Mucosa of rectum (tissue), 2 donors: ENCODE measurements around the gene WDSUB1.

Experiments used
- H3K27ac ChIP-seq, 2 donors: one replicate each; pipeline ENCODE4 v1.7.0; 2013; ENCODE audit warnings: inconsistent platforms in 2 of 2, low read depth in 2 of 2, low read length in 2 of 2
- H3K27me3 ChIP-seq, 2 donors: one replicate each; pipeline ENCODE4 v1.7.0; 2013; ENCODE audit warnings: low read length in 2 of 2; ENCODE audit not compliant: control insufficient read depth in 2 of 2, insufficient read depth in 2 of 2
- H3K36me3 ChIP-seq, 2 donors: one replicate each; pipeline ENCODE4 v1.7.0; 2013; ENCODE audit warnings: low read length in 2 of 2; ENCODE audit not compliant: control insufficient read depth in 2 of 2, insufficient read depth in 2 of 2
- H3K4me1 ChIP-seq, 2 donors: one replicate each; pipeline ENCODE4 v1.7.0; 2013; ENCODE audit warnings: low read length in 2 of 2, mild to moderate bottlenecking in 1 of 2; ENCODE audit not compliant: control insufficient read depth in 2 of 2, insufficient read depth in 2 of 2
- H3K4me3 ChIP-seq, 2 donors: one replicate each; pipeline ENCODE4 v1.7.0; 2013; ENCODE audit warnings: low read length in 2 of 2
- H3K9ac ChIP-seq, 2 donors: one replicate each; pipeline ENCODE4 v1.7.0; 2013; ENCODE audit warnings: low read length in 2 of 2, low read depth in 1 of 2, mild to moderate bottlenecking in 1 of 2
- H3K9me3 ChIP-seq, 2 donors: one replicate each; pipeline ENCODE4 v1.7.0; 2013; ENCODE audit warnings: low read length in 2 of 2; ENCODE audit not compliant: control insufficient read depth in 2 of 2
- donor health status: healthy.
- donor health status: Normal muscosa, but diverticular disease.

WDSUB1 gene, protein sequence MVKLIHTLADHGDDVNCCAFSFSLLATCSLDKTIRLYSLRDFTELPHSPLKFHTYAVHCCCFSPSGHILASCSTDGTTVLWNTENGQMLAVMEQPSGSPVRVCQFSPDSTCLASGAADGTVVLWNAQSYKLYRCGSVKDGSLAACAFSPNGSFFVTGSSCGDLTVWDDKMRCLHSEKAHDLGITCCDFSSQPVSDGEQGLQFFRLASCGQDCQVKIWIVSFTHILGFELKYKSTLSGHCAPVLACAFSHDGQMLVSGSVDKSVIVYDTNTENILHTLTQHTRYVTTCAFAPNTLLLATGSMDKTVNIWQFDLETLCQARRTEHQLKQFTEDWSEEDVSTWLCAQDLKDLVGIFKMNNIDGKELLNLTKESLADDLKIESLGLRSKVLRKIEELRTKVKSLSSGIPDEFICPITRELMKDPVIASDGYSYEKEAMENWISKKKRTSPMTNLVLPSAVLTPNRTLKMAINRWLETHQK

GRCh38 chr2:159285929-159286708, at the start of gene WDSUB1:
TSS of gene WDSUB1 (minus strand) at chr2:159286703. CDS start at chr2:159283069, 3,634 bp downstream.
- peak within 1 kb of the TSS; percentile 89 to 90 for H3K27ac ChIP-seq
- H3K27me3 ChIP-seq, result no peaks in the 10 kb centered on the region
- peak within 1 kb of the TSS; percentile 83 to 99 for H3K4me3 ChIP-seq

DNA sequence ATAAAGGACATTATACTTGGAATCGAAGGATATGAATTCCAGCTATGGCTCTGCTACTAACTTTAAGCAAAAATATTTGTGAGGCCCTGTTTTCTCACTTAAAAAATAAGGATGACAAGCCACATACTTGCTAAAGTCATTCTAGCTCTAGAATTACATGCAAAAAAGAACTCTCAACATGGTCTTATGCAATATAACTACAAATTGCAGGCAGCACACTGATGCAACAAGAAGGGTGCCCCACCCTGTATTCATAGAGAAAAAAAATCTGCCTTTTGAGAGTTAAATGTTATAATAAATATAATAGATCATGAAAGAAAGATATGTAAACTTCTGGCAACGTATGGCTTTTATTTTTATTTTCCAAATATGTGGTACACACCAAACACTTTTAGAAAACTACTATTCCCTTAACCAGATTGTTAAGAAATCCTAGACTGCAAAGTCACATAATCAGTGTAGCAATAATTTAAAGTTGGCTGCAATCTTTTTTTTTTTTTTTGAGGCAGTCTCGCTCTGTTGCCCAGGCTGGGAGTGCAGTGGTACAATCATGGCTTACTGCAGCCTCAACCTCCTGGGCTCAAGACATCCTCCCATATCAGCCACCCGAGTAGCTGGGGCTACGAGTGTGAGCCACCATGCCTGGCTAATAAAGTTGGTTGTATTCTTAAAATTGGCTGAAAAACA, 40.2 kb upstream of the WDSUB1 start:
- Histone ChIP-seq H3K27ac (no peak overlapping the region), H3K4me3 (no peak overlapping the region), H3K36me3 (peaks cover 16 to 30% of the 10 kb centered on the region in 2 donors), H3K27me3 (no peaks in the 10 kb centered on the region), H3K9ac (no peak overlapping the region), H3K4me1 (no peaks in the 10 kb centered on the region), H3K9me3 (no peaks in the 10 kb centered on the region)

More at GRCh38 chr2:159285929-159286708, at the start of gene WDSUB1:
- Histone ChIP-seq H3K9me3 (no peaks in the 10 kb centered on the region), H3K36me3 (peaks cover 0 to 5% of the 10 kb centered on the region in 2 donors), H3K4me1 (peaks cover 0 to 3% of the 10 kb centered on the region in 2 donors), H3K9ac (peak within 1 kb of the TSS; percentile 84 to 88)

GRCh38 chr2:159322419-159322818, 35.9 kb upstream of the WDSUB1 start:
- Histone ChIP-seq H3K4me3 (no peak overlapping the region), H3K9me3 (no peaks in the 10 kb centered on the region), H3K9ac (no peak overlapping the region), H3K27ac (no peak overlapping the region), H3K4me1 (no peaks in the 10 kb centered on the region), H3K27me3 (no peaks in the 10 kb centered on the region), H3K36me3 (peaks cover 18 to 24% of the 10 kb centered on the region in 2 donors)

- no peaks in the 10 kb centered on the region for H3K27me3 ChIP-seq
- no peak overlapping the region for H3K27ac ChIP-seq
- no peaks in the 10 kb centered on the region for H3K9me3 ChIP-seq
- H3K4me1 ChIP-seq, result no peaks in the 10 kb centered on the region
- peaks cover 22 to 24% of the 10 kb centered on the region in 2 donors for H3K36me3 ChIP-seq
- no peak overlapping the region for H3K4me3 ChIP-seq
- H3K9ac ChIP-seq, result no peak overlapping the region
These were observed 31.0 kb upstream of the WDSUB1 start for GRCh38 chr2:159317392-159318088.

- Histone ChIP-seq H3K9me3 (no peaks in the 10 kb centered on the region), H3K27me3 (no peaks in the 10 kb centered on the region), H3K9ac (no peak overlapping the region), H3K4me1 (no peaks in the 10 kb centered on the region), H3K27ac (no peak overlapping the region), H3K36me3 (no peaks in the 10 kb centered on the region), H3K4me3 (no peak overlapping the region)
These were observed 21.4 kb upstream of the WDSUB1 start for GRCh38 chr2:159307942-159308341.

GRCh38 chr2:159300586-159300985, 14.1 kb upstream of the WDSUB1 start:
- H3K27me3 ChIP-seq, result no peaks in the 10 kb centered on the region
- no peaks in the 10 kb centered on the region for H3K36me3 ChIP-seq
- no peak overlapping the region for H3K9ac ChIP-seq
- no peak overlapping the region for H3K27ac ChIP-seq
- H3K9me3 ChIP-seq, result no peaks in the 10 kb centered on the region
- H3K4me3 ChIP-seq, result no peak overlapping the region
- no peaks in the 10 kb centered on the region for H3K4me1 ChIP-seq

DNA sequence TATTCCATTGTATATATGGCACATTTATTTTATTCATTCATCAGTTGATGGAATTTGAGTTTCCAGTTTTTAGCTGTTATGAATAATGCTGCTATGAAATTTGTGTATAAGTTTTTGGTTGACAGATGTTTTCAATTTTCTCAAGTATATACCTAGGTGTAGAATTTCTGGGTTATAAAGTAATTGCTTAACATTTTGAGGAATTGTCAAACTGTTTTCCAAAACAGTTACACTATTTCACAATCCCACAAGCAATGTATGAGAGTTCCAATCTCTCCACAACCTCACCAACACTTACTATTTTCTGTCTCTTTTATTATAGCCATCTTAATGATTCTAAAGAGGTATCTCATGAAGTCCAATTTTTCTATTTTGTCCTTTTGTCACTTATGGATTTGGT, 12.5 kb upstream of the WDSUB1 start:
- H3K4me3 ChIP-seq, result no peak overlapping the region
- H3K27me3 ChIP-seq, result no peaks in the 10 kb centered on the region
- H3K27ac ChIP-seq, result no peak overlapping the region
- no peaks in the 10 kb centered on the region for H3K9me3 ChIP-seq
- no peak overlapping the region for H3K9ac ChIP-seq
- H3K4me1 ChIP-seq, result no peaks in the 10 kb centered on the region
- H3K36me3 ChIP-seq, result no peaks in the 10 kb centered on the region

GRCh38 chr2:159297042-159297707, 10.7 kb upstream of the WDSUB1 start:
- Histone ChIP-seq H3K4me3 (no peak overlapping the region), H3K9me3 (no peaks in the 10 kb centered on the region), H3K4me1 (no peaks in the 10 kb centered on the region), H3K27me3 (no peaks in the 10 kb centered on the region), H3K36me3 (no peaks in the 10 kb centered on the region), H3K9ac (no peak overlapping the region), H3K27ac (no peak overlapping the region)

DNA sequence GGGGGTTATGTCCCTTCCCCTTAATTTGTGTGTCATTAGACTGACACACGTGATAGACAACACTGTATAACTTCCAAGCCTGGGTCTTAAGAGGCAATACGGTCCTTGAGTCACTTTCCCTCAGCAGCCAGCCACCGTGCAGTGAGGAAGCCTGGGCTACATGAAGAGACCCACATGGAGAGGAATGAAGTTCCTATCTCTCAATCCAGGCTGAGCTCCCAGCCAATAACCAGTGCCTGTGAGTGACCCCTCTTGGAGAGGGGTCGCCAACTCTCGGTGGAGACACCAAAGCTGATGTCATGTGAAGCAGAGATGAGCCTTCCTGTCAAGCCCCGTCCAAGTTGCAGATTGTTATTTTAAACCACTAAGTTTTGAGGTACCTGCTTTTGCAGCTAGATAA, 5.7 kb upstream of the WDSUB1 start:
- no peak overlapping the region for H3K4me3 ChIP-seq
- peaks cover 0 to 1% of the 10 kb centered on the region in 2 donors for H3K4me1 ChIP-seq
- no peak overlapping the region for H3K27ac ChIP-seq
- H3K9me3 ChIP-seq, result no peaks in the 10 kb centered on the region
- no peak overlapping the region for H3K9ac ChIP-seq
- no peaks in the 10 kb centered on the region for H3K27me3 ChIP-seq
- no peaks in the 10 kb centered on the region for H3K36me3 ChIP-seq
